ENCODE results near the gene PTHLH.

DNA sequence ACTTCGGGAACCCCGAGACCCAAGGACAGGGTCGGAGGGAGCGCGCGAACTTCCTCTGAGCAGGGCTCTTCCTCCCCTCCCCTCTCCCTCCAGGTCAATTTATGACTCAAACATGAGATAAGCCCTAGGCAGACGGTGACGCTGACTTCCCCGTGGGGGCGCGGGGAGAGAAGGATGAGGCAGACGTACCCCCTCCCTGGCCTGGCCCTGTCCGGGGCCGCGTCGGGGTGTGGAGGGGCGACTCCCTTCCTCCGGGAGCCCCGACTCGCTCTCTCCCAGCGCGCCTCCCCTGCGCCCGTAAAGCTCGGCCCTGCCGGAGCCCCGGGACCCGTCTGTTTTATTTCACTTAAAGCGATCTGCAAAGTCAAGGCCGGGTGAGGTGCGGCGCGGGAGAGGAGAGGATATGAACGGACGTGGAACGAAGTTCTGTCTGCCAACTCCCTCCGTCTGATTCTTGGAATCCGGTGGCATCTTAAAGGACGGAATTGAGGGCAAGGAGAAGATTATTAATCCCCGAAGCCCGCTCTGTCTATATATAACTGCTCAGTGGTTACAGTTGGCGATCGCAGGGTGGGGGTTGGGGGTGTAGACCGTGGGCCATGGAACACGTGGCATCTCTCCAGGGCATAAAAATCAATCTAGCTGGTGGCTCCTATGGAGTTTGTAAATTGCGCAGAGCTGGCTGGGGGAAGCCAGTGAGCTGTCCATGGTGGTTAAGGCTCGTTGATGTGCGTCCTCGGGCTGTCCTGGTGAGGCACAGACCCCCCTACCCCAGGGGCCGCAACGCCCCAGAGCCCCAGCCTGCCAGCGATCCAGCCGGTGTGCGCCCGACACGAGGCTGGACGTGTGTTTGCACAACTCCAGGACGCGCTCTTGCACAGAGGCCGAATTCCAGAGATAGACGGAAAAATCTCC, 2.9 kb upstream of the PTHLH start:
- TF ChIP-seq, protein P1, sequence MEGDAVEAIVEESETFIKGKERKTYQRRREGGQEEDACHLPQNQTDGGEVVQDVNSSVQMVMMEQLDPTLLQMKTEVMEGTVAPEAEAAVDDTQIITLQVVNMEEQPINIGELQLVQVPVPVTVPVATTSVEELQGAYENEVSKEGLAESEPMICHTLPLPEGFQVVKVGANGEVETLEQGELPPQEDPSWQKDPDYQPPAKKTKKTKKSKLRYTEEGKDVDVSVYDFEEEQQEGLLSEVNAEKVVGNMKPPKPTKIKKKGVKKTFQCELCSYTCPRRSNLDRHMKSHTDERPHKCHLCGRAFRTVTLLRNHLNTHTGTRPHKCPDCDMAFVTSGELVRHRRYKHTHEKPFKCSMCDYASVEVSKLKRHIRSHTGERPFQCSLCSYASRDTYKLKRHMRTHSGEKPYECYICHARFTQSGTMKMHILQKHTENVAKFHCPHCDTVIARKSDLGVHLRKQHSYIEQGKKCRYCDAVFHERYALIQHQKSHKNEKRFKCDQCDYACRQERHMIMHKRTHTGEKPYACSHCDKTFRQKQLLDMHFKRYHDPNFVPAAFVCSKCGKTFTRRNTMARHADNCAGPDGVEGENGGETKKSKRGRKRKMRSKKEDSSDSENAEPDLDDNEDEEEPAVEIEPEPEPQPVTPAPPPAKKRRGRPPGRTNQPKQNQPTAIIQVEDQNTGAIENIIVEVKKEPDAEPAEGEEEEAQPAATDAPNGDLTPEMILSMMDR (conservative IDR thresholded peaks at IDR 0.05), result no peak
- no peak for TF ChIP-seq ZFX (IDR thresholded peaks at IDR 0.05)

All from C4-2B (cell line).